Measurements from ENCODE around the gene CDC45.
"Not testable (repeated sequence)": the region's sequence is repeated elsewhere in the genome, so short reads cannot be mapped to it uniquely, and the experiment has no call there.

Gene CDC45

GRCh38 chr22:19533857-19534256, 54.1 kb downstream of the CDC45 start:
- no peak for DNase-seq

DNA sequence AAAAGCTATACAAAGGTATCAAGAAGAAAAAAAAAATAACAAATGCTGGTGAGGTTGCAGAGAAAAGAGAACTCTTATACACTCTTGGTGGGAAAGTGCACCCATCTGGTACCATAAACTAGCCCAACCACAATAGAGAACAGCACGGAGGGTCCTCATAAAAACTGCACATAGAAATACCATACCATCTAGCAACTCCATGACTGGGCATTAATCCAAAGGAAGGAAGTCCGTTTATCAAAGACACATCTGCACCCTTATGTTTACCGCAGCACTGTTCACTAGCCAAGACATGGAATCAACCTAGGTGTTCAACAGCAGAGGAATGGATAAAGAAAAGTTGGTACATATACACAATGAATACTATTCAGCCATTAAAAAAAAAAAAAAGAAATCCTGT, 55.3 kb downstream of the CDC45 start:
- no peak for DNase-seq

DNA sequence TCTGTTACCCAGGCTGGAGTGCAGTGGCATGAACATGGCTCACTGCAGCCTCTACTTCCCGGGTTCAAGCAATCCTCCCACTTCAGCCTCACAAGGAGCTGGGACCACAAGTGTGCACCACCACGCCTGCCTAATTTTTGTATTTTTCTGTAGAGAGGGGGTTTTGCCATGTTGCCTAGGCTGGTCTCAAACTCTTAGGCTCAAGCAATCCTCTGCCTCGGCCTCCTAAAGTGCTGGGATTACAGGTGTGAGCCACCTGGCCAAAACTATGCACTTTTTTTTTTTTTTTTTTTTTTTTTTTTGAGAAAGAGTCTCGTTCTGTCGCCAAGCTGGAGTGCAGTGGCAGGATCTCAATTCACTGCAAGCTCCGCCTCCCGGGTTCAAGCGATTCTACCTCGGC, 56.8 kb downstream of the CDC45 start:
- DNase-seq, result no peak

DNA sequence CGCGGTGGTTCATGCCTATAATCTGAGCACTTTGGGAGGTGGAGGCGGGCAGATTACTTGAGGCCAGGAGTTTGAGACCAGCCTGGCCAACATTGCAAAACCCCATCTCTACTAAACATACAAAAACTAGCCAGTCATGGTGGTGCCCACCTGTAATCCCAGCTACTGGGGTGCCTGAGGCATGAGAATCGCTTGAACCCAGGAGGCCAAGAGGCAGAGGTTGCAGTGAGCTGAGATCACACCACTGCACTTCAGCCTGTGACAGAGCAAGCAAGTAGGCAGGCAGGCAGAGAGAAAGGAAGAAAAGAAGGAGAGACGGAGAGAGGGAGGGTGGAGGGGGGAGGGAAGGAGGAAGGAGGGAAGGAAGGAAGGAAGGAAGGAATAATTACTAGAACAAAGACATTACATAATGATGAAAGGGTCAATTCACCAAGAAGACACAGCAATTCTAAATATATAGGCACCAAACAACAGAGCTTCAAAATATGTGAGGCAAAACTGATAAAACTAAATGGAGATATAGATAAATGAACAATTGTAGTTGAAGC, 58.3 kb downstream of the CDC45 start:
- DNase-seq, result no peak

GRCh38 chr22:19540394-19540793, 60.7 kb downstream of the CDC45 start:
- DNase-seq, result no peak

DNA sequence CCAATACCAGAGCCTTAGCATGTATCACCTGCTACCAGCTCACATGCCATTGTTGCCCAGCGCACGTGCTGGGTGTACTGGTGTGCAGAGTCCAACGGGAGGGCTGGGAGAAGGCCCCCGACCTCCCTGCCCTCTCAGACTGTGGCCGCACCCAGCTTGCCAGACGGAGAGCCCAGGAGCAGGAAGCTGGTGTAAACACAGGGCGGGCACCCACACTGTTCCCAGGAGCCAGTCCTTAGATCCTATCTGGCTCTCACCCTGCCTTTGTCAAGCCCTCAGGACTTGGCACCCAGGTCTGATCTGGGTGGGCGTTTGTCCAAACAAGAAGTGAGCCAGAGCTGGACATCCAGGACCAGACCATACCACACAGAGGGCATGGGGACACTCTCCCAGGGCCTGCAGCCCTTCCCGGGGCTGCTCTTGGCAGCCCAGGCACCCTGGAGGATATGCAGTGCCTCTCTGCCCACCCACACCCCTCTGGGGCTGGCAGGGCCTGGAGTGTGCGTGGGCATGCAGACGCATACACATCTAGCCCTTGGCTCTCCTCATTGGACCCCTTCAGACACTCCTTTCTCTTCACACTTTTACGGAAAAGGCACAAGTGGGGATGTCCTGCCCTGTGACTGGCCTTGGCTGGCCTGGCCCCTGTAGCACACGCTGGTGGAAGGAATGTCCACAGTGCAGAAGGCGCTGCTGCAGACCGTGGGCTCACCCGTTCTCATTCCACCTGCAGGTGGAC, 64.4 kb downstream of the CDC45 start:
- DNase-seq, result no peak

DNA sequence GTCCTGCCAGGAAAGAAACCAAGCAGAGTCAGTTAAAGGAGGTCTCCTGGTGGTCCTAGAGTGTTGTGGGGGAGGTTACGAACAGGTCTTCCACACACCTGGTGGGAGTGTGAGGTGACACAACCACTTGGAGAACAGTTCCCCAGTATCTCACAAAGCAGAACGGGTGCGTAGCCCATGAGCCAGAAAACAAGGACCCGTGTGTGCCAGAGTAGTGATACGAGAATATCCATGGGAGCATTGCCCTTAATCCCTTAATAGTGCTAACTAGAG, 66.2 kb downstream of the CDC45 start:
- DNase-seq, result no peak

DNA sequence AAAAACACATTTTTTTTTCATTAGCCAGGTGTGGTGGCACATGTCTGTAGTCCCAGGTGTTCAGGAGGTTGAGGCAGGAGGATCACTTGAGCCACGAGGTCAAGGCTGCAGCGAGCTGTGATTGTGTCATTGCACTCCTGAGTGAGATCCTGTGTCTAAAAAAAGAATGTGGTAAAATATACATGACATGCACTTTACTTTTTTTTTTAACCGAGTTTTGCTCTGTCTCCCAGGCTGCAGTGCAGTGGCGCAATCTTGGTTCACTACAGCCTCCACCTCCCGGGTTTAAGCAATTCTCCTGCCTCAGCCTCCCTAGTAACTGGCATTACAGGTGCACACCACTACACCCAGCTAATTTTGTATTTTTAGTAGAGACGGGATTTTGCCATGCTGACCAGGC, 67.0 kb downstream of the CDC45 start:
- DNase-seq, result no peak

DNA sequence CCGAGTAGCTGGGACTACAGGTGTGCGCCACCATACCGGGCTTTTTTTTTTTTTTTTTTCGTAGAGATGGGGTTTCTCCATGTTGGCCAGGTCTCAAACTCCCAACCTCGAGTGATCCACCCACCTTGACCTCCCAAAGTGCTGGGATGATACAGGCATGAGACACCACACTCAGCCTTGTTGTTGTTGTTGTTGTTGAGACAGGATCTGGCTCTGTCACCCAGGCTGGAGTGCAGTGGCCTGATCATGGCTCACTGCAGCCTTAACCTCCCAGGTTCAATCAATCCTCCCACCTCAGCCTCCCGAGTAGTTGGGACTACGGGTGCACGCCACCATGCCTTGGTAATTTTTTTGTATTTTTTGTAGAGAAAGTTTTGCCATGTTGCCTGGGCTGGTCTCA, 67.9 kb downstream of the CDC45 start:
- DNase-seq, result no peak

- not testable (repeated sequence) for DNase-seq
Observed at GRCh38 chr22:19548427-19548826, 68.7 kb downstream of the CDC45 start.

DNA sequence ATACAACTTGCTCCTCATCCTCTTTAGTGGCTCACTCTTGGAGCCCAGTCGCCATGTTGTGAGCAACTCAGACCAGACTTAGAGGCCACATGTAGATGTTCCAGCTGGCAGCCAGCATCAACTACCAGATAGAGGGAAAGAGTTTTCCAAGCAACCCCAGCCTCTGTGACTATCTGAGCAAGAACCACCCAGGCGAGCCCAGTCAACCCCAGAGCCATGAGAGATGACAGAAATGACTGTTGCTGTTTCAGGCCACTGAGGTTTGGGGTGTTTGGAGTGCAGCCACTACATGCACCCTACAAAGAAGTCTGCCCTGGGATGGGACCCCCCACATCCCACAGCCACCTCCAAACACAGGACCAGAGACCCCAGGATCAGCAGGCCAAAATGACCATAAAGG, 69.2 kb downstream of the CDC45 start:
- DNase-seq, result no peak

- DNase-seq, result no peak
Observed at GRCh38 chr22:19549428-19549827, 69.7 kb downstream of the CDC45 start.

GRCh38 chr22:19550382-19550781, 70.7 kb downstream of the CDC45 start:
- DNase-seq, result no peak

GRCh38 chr22:19553201-19553600, 73.5 kb downstream of the CDC45 start:
- DNase-seq, result no peak

DNA sequence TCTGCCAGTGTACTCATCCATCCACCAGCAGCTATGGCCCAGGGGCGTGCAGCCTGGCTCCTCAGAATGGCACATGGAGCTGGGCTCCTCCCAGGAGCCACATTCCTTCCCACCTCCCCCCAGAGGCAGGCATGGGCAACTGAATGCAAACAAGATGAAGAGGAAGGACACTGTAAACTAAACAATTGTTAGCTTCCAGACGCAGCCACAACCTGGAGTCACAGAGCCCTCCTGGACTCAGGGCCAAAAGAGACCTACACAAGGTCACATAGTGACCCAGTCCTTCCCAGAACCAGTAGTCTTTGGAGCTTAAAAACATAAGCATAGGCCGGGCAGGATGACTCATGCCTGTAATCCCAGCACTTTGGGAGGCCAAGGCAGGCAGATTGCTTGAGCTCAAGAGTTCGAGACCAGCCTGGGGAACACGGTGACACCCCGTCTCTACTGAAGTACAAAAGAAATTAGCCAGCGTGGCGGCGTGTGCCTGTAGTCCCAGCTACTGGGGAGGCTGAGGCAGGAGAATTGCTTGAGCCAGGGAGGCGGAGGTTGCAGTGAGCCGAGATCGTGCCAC, 75.2 kb downstream of the CDC45 start:
- no peak for DNase-seq

DNA sequence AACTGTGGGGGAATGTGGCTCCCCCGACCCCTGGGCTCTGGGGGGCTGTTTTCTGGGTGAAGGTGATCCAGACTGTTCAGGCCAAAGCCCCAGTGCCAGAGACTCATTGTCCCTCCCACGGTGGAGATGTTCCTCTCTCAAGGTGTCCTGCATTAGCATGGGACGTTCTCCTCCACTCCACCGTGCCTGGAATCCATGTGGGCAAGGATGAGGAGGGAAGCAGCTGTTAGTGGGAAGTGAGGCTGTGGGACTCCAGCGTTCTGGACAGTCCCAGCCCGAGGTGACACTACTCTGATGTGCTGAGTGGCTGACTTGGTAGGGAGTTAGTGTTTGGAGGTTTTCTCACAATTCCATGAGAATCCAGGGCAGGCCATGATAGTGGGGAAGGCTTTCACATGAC, 75.9 kb downstream of the CDC45 start:
- no peak for DNase-seq

DNA sequence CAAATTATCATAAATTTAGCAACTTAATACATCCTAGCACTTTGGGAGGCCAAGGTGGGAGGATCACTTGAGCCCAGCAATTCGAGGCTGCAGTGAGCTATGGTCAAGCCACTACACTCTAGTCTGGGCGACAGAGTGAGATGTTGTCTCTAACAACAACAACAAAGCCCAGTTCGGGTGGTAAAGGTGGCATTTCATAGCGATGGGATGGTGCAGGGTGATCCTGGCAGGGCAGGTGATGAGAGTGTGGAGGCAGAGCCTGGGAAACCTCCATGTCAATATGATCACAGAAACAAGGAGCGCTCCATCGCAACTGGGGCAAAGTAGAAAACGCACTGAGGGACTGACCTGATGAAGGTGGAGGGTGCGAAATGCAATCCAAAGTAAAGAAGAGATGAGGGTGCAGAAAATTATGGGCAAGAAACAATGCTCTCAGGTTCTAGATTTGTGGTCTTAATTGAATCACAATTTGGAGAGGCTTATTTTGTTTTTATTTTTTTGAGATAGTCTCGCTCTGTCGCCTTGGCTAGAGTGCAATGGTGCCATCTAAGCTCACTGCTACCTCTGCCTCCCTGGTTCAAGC, 77.3 kb downstream of the CDC45 start:
- no peak for DNase-seq

GRCh38 chr22:19559324-19559811, 79.6 kb downstream of the CDC45 start:
- no peak for DNase-seq

- DNase-seq, result no peak
Observed at GRCh38 chr22:19559956-19560355, 80.2 kb downstream of the CDC45 start.

DNA sequence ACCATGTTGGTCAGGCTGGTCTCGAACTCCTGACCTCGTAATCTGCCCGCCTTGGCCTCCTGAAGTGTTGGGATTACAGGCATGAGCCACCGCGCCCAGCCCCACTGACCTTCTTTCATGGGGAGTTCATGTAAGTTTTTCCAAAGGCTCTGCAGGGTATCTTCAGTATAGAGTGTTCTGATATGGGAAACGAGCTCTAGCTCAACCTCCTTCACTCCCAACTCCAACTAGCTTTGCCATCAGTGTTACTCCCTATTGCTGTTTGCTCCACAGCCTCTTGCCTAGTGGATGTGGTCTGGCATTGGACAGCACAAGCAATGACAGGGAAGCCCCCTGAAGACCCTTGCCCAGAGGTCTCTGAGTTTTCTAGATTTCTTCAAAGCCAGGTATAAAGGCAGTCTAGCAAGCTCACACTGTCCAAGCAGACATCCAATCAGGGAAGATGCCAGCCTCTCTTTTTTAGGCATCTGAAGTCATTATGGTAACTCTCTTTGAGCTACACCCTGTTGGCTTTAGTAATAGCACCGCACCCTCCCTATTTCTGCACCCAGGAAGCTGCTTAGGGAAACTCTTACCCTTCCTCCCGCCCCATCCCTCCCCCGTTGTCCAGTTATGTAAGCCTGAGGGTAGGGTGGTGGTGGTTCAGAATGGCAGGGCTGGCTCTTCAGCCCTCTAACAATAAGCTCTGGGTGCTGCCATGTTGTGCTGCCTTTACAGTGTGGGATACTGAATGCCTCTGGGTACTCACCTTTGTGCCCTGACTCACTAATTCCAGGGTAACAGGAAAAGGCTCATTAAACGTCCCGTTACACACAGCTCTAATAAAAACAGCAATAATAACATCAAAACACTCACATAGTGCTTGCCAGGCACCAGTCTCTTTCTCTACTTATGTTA, 85.9 kb downstream of the CDC45 start:
- DNase-seq, result no peak

- no peak for DNase-seq
Observed at GRCh38 chr22:19566279-19567156, 86.8 kb downstream of the CDC45 start.

Data from activated CD8-positive, alpha-beta memory T cell treated with anti-CD3 and anti-CD28 coated beads, Interleukin-2, amount 50 U/mL, for 48 hours (primary cell).